ENCODE data around the gene CYTH4.
A peak's percentile ranks its signal among the peaks of the same experiment; 100 is the strongest.

Gene CYTH4

DNA sequence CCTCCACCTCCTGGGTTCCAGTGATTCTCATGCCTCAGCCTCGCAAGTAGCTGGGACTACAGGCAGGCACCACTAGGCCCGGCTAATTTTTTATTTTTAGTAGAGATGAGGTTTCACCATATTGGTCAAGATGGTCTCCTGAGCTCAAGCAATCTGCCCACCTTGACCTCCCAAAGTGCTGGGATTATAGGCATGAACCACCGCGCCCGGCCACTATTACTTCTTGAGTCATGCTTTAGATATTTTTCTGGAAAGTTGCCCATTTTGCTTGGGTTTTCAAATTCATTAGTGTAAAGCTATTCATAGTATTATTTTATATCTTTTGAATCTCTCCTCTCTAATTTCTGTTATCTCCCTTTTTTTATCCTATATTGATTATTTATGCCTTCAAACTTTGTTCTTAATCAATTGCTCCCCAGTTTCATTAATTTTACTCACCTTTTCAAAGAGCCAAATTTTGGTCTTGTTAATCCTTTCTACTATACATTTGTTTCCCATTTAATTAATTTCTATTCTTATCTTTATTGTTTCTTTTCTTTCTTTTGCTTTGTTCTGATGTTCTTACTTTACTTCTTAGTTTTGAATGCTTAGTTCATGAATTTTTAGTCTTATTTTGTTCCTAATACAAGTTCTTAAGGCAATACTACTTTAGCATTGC, 28.0 kb upstream of the CYTH4 start:
- H3K4me3 ChIP-seq (ENCODE audit: control insufficient read depth, low read depth, low read length): no peak overlapping the region
- TF ChIP-seq, protein P1, sequence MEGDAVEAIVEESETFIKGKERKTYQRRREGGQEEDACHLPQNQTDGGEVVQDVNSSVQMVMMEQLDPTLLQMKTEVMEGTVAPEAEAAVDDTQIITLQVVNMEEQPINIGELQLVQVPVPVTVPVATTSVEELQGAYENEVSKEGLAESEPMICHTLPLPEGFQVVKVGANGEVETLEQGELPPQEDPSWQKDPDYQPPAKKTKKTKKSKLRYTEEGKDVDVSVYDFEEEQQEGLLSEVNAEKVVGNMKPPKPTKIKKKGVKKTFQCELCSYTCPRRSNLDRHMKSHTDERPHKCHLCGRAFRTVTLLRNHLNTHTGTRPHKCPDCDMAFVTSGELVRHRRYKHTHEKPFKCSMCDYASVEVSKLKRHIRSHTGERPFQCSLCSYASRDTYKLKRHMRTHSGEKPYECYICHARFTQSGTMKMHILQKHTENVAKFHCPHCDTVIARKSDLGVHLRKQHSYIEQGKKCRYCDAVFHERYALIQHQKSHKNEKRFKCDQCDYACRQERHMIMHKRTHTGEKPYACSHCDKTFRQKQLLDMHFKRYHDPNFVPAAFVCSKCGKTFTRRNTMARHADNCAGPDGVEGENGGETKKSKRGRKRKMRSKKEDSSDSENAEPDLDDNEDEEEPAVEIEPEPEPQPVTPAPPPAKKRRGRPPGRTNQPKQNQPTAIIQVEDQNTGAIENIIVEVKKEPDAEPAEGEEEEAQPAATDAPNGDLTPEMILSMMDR (conservative IDR thresholded peaks at IDR 0.05; ENCODE audit: control insufficient read depth, insufficient read depth, low read depth, low read length): no peak
- peak; percentile 73 for DNase-seq (ENCODE audit: low read depth)

DNA sequence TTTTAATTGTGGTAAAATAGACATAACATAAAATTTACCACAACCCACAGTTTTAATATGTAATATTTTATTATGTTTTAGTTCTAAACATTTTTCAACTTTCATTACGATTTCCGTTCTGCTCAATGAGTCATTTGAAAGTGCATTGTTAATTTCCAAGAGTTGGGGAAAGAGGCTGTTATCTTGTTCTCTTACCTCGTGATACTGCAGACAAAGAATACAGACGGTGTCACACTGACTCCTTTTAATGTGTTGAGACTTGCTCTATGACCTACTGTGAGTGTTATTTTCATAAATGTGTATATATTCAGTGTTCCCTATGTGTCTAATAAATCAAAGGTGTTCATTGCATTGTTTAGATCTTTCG, 27.5 kb upstream of the CYTH4 start:
- no peak for DNase-seq (ENCODE audit: low read depth)
- TF ChIP-seq, protein P1 (conservative IDR thresholded peaks at IDR 0.05; ENCODE audit: control insufficient read depth, insufficient read depth, low read depth, low read length): no peak
- no peak overlapping the region for H3K4me3 ChIP-seq (ENCODE audit: control insufficient read depth, low read depth, low read length)

GRCh38 chr22:37255558-37256006, 26.7 kb upstream of the CYTH4 start:
- no peak for DNase-seq (ENCODE audit: low read depth)
- TF ChIP-seq, protein P1 (conservative IDR thresholded peaks at IDR 0.05; ENCODE audit: control insufficient read depth, insufficient read depth, low read depth, low read length): no peak
- no peak overlapping the region for H3K4me3 ChIP-seq (ENCODE audit: control insufficient read depth, low read depth, low read length)

DNA sequence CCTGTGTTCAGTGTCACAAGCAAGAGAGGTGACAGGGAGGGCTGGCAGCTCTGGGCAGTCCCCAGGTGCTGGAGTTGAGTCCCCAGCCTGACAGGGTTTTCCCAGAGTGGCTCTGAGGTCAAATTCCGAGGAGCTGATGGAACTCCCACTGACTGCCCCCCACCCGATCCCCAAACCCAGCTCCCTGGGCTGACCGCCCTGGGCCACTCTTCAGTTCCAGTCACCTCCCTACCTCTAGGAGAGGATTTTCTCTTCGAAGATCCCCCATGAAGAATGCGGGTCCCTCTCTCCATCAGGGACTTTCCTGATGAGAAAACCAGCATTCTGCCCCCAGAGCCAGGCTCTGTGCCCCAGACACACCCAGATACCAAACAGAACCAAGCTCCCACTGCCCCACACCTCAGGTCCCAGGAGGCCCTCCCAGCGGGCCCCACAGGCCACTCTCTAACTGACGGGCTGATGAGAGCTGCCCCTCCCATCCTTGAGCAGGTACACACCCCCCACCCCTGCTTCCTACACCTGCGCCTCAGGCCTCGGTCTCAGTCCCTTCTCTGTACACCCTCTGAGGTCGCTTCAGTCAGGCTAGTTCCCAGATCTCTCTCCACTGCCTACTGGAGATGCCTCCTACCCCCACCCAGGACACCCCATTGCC, 26.1 kb upstream of the CYTH4 start:
- no peak for DNase-seq (ENCODE audit: low read depth)
- TF ChIP-seq, protein P1 (conservative IDR thresholded peaks at IDR 0.05; ENCODE audit: control insufficient read depth, insufficient read depth, low read depth, low read length): no peak
- H3K4me3 ChIP-seq (ENCODE audit: control insufficient read depth, low read depth, low read length): no peak overlapping the region

DNA sequence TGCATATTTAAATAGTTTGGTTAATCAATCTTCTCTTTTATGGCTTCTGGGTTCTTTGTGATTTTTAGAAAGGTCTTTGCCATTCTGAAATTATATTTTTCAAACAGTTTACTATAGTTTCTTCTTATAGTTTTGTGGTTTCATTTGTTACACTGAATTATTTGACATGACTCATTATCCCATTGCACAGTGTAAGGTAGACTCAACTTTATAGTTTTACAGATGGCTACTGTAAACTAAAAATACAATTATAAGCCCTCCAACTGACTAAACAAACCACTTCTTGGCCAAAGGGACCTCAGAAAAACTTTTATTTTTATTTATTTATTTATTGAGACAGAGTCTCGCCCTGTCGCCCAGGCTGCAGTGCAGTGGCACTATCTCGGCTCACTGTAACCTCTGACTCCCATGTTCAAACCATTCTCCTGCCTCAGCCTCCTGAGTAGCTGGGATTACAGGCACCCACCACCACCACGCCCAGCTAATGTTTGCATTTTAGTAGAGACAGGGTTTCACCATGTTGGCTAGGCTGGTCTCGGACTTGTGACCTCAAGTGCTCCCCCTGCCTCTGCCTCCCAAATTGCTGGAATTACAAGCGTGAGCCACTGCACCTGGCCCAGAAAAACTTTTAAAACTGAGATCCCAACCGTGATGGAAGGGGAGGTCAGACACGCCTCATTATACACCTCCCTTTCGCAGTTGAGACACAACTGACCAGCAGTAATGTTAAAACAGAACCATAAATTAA, 24.1 kb upstream of the CYTH4 start:
- DNase-seq (ENCODE audit: low read depth): no peak
- TF ChIP-seq, protein P1 (conservative IDR thresholded peaks at IDR 0.05; ENCODE audit: control insufficient read depth, insufficient read depth, low read depth, low read length): no peak
- no peak overlapping the region for H3K4me3 ChIP-seq (ENCODE audit: control insufficient read depth, low read depth, low read length)

DNA sequence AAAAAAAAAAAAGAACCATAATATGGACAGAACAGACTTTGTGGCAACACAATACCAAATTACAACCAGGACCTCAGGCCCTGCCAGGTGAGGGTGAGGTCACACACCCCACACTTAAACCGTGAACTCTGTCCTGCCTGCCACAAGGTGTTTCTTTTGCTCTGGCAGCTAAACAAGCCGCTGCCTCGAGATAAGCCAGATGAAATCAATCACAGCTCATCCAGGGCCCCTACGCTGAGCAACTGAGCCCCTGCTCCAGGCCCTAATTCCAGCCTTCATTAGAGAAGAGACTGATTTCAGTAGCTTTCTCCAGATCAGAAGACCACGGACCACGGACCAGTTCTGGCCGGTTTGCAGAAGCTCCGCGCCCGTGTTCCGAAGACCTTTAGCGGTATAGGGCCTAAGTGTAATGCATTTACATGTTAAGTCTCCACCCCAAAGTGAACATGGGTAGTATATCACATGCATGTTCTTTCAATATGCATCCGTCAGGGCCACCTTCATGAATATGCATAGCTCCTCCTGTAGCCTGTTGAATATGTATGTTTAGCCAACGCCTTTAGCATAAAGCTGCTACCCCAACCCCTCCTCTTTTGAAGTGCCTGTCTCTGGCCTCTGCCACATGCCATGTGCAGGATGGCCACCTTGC, 23.4 kb upstream of the CYTH4 start:
- no peak for DNase-seq (ENCODE audit: low read depth)
- TF ChIP-seq, protein P1 (conservative IDR thresholded peaks at IDR 0.05; ENCODE audit: control insufficient read depth, insufficient read depth, low read depth, low read length): no peak
- no peak overlapping the region for H3K4me3 ChIP-seq (ENCODE audit: control insufficient read depth, low read depth, low read length)

Measured in fibroblast of mammary gland (primary cell).